ENCODE measurements around the gene SDK1.

The SDK1 gene

GRCh38 chr7:4072161-4072925, 771.3 kb downstream of the SDK1 start:
- Mint-ChIP-seq H3K4me3 (no peak overlapping the region), H3K4me1 (ENCODE audit: low read depth) (no peaks in the 10 kb centered on the region), H3K36me3 (no peaks in the 10 kb centered on the region), H3K27ac (no peak overlapping the region), H3K9me3 (ENCODE audit: low read depth) (no peaks in the 10 kb centered on the region), H3K27me3 (no peaks in the 10 kb centered on the region)

- no peaks in the 10 kb centered on the region for H3K27me3 Mint-ChIP-seq
- no peaks in the 10 kb centered on the region for H3K36me3 Mint-ChIP-seq
- H3K9me3 Mint-ChIP-seq (ENCODE audit: low read depth): no peaks in the 10 kb centered on the region
- no peak overlapping the region for H3K4me3 Mint-ChIP-seq
- no peaks in the 10 kb centered on the region for H3K4me1 Mint-ChIP-seq (ENCODE audit: low read depth)
- H3K27ac Mint-ChIP-seq: no peak overlapping the region
Measured at GRCh38 chr7:4073052-4073451, 772.0 kb downstream of the SDK1 start.

- Mint-ChIP-seq H3K27ac (no peak overlapping the region), H3K4me1 (ENCODE audit: low read depth) (no peaks in the 10 kb centered on the region), H3K36me3 (no peaks in the 10 kb centered on the region), H3K27me3 (no peaks in the 10 kb centered on the region), H3K9me3 (ENCODE audit: low read depth) (no peaks in the 10 kb centered on the region), H3K4me3 (no peak overlapping the region)
Measured at GRCh38 chr7:4073750-4074149, 772.7 kb downstream of the SDK1 start.

DNA sequence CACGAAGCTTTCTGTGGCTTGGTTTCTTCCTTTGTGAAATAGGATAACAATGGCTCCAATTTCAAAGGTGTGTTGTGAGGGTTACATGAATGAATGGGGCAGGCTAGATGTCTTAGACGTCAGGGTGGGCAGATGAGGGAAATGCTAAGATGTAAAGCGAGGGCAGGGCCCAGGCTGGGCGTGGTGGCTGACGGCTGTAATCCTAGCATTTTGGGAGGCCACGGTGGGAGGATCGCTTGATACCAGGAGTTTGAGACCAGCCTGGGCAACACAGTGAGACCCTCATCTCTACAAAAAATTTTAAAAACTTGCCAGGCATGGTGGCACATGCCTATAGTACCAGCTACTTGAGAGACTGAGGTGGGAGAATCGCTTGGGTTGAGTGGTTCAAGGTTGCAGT, 773.4 kb downstream of the SDK1 start:
- H3K36me3 Mint-ChIP-seq: no peaks in the 10 kb centered on the region
- H3K27ac Mint-ChIP-seq: no peak overlapping the region
- H3K9me3 Mint-ChIP-seq (ENCODE audit: low read depth): no peaks in the 10 kb centered on the region
- no peak overlapping the region for H3K4me3 Mint-ChIP-seq
- no peaks in the 10 kb centered on the region for H3K27me3 Mint-ChIP-seq
- no peaks in the 10 kb centered on the region for H3K4me1 Mint-ChIP-seq (ENCODE audit: low read depth)

DNA sequence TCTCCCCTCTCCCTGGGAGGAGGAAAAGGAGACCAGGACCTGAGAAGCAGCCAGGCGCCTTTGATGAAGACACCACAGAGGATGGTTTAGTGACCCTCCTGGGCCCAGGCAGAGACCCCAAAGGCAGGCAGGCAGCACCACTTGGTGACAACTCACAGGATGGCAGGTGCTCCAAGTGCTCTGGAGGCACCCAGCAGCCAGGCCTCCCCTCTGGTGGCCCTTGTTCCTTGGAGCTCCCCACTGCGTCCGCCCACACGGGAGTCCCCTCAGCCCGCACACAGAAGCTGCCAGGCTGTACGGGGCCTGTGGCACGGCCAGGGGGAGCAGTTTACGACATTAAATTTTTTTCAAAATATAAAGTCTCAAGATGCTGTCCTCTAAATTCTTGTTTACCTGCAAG, 773.9 kb downstream of the SDK1 start:
- H3K4me1 Mint-ChIP-seq (ENCODE audit: low read depth): no peaks in the 10 kb centered on the region
- no peaks in the 10 kb centered on the region for H3K36me3 Mint-ChIP-seq
- H3K9me3 Mint-ChIP-seq (ENCODE audit: low read depth): no peaks in the 10 kb centered on the region
- no peak overlapping the region for H3K27ac Mint-ChIP-seq
- no peak overlapping the region for H3K4me3 Mint-ChIP-seq
- H3K27me3 Mint-ChIP-seq: no peaks in the 10 kb centered on the region

GRCh38 chr7:4076701-4077294, 775.7 kb downstream of the SDK1 start:
- Mint-ChIP-seq H3K4me3 (no peak overlapping the region), H3K4me1 (ENCODE audit: low read depth) (no peaks in the 10 kb centered on the region), H3K9me3 (ENCODE audit: low read depth) (no peaks in the 10 kb centered on the region), H3K27me3 (no peaks in the 10 kb centered on the region), H3K27ac (no peak overlapping the region), H3K36me3 (no peaks in the 10 kb centered on the region)

- Mint-ChIP-seq H3K9me3 (ENCODE audit: low read depth) (no peaks in the 10 kb centered on the region), H3K36me3 (no peaks in the 10 kb centered on the region), H3K27me3 (no peaks in the 10 kb centered on the region), H3K27ac (no peak overlapping the region), H3K4me1 (ENCODE audit: low read depth) (no peaks in the 10 kb centered on the region), H3K4me3 (no peak overlapping the region)
Measured at GRCh38 chr7:4077980-4078379, 776.9 kb downstream of the SDK1 start.

DNA sequence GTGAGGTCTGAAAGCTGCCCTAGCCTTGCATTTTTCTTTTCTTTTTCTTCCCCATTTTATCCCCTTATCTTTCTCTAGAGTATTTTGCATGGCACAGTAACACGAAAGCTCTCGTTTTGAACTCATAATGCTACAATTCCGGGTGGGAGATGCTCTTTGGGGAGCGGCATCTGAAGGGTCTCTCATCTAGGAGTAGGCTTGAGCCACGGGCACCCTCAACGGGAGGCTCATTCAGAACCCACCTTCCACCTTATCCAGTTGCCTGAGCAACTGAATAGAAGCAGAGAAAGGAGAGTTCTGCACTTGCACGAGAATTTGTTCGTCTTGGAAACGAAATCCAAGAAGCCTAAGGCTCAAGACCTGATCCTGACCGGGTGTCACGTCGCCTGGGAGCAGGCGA, 777.5 kb downstream of the SDK1 start:
- Mint-ChIP-seq H3K36me3 (no peaks in the 10 kb centered on the region), H3K27ac (no peak overlapping the region), H3K4me3 (no peak overlapping the region), H3K4me1 (ENCODE audit: low read depth) (no peaks in the 10 kb centered on the region), H3K9me3 (ENCODE audit: low read depth) (no peaks in the 10 kb centered on the region), H3K27me3 (no peaks in the 10 kb centered on the region)

DNA sequence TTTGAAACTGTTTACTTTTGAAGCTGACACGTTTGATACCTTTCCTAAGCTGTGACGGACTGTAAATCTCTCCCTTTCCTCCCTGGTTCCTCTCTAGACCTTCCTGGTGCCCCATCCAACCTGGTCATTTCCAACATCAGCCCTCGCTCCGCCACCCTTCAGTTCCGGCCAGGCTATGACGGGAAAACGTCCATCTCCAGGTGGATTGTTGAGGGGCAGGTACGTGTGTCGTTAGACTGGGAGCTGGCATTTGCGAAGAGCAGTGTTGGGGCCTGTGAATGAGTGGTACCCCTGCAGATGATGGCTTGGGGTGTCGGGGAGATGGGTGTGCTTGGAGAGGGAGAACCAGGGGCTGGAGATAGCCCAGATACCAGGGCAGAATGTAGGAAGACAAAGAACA, 778.3 kb downstream of the SDK1 start:
- no peaks in the 10 kb centered on the region for H3K27me3 Mint-ChIP-seq
- no peaks in the 10 kb centered on the region for H3K9me3 Mint-ChIP-seq (ENCODE audit: low read depth)

GRCh38 chr7:4079956-4080355, 778.9 kb downstream of the SDK1 start:
- H3K9me3 Mint-ChIP-seq (ENCODE audit: low read depth): no peaks in the 10 kb centered on the region
- no peak overlapping the region for H3K4me3 Mint-ChIP-seq
- no peaks in the 10 kb centered on the region for H3K36me3 Mint-ChIP-seq
- H3K27ac Mint-ChIP-seq: no peak overlapping the region
- H3K4me1 Mint-ChIP-seq (ENCODE audit: low read depth): no peaks in the 10 kb centered on the region
- no peaks in the 10 kb centered on the region for H3K27me3 Mint-ChIP-seq

More for the DNA sequence above, 778.3 kb downstream of the SDK1 start:
- Mint-ChIP-seq H3K36me3 (no peaks in the 10 kb centered on the region), H3K27ac (no peak overlapping the region), H3K4me1 (ENCODE audit: low read depth) (no peaks in the 10 kb centered on the region), H3K4me3 (no peak overlapping the region)

DNA sequence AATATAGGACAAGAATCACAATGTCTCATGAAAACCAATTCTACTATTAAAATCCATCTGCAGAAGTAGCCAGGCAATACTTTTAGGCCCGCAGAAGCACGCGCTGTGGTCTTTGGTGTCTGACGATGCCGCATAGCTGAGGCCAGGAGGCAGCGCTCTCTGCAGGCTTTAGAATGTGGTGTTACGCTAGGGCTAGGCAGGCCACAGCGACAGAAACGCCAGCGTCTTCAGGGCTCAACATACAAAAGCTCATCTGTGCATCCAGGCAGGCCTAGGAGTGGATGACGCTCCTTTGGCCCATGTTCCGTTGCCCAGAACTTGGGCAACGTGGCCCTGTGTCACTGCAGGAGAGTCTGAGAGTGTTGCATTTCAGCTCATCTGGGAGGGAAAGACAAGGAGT, 779.9 kb downstream of the SDK1 start:
- Mint-ChIP-seq H3K4me1 (ENCODE audit: low read depth) (peaks cover 2% of the 10 kb centered on the region), H3K27ac (no peak overlapping the region), H3K36me3 (no peaks in the 10 kb centered on the region), H3K27me3 (no peaks in the 10 kb centered on the region), H3K4me3 (no peak overlapping the region), H3K9me3 (ENCODE audit: low read depth) (no peaks in the 10 kb centered on the region)

DNA sequence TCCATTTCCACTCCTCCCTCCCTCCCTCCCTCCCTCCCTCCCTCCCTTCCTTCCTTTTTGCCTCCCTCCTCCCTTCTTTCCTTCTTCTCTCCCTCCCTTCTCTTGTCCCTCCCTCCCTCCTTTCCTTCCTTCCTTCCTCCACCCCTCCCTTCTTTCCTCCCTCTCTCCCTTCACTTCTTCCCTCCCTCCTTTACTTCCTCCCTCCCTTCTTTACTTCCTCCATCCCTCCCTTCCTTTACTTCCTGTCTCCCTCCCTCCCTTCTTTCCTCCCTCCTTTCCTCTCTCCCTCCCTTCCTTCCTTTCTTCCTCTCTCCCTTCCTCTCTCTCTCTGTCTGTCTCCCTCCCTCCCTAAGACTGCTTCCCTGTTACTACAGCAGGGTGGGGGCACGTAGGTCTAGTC, 782.5 kb downstream of the SDK1 start:
- Mint-ChIP-seq H3K9me3 (ENCODE audit: low read depth) (no peaks in the 10 kb centered on the region), H3K4me3 (no peak overlapping the region), H3K4me1 (ENCODE audit: low read depth) (peaks cover 5% of the 10 kb centered on the region), H3K27me3 (no peaks in the 10 kb centered on the region), H3K36me3 (no peaks in the 10 kb centered on the region), H3K27ac (no peak overlapping the region)

- H3K36me3 Mint-ChIP-seq: no peaks in the 10 kb centered on the region
- no peaks in the 10 kb centered on the region for H3K27me3 Mint-ChIP-seq
- H3K27ac Mint-ChIP-seq: no peak overlapping the region
- H3K9me3 Mint-ChIP-seq (ENCODE audit: low read depth): no peaks in the 10 kb centered on the region
- peaks cover 5% of the 10 kb centered on the region for H3K4me1 Mint-ChIP-seq (ENCODE audit: low read depth)
- no peak overlapping the region for H3K4me3 Mint-ChIP-seq
Measured at GRCh38 chr7:4084271-4084670, 783.2 kb downstream of the SDK1 start.

DNA sequence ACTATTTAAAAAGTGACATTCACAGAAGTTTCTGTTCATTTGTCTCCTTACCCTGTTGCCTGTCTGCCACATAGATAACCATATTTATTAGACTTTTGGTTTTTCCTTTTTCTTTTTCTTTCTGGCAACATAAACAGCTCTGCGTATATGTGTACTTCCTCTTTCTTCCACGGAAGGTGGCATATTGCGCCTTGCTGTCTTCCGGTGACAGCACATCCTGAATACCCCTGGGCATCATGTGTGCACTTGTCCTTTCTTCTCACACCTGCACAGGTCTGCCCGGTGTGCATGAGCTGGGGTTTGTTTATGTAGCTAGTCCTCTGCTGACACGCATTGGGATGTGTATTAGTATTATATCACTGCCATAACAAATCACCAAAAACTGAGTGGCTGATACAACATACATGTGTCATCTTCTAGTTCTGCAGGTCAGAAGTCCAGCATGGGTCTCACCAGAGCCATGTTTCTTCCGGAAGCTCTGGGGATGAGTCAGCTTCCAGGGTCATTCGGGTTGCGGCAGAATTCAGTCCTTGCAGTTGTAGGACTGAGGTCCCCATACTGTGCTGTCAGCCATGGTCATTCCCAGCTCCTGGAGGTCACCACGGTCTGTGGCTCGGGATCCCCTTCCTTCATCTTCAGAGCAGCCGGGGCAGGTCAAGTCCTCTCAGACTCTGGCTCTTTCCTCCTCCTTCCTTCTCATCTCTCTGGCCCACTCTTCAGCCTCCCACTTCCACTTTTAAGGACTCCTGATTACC, 785.1 kb downstream of the SDK1 start:
- no peaks in the 10 kb centered on the region for H3K27me3 Mint-ChIP-seq
- peak overlapping the region; percentile 30 for H3K4me3 Mint-ChIP-seq
- H3K4me1 Mint-ChIP-seq (ENCODE audit: low read depth): peaks cover 5% of the 10 kb centered on the region
- H3K27ac Mint-ChIP-seq: peak overlapping the region; percentile 17
- H3K9me3 Mint-ChIP-seq (ENCODE audit: low read depth): peaks cover 7% of the 10 kb centered on the region
- H3K36me3 Mint-ChIP-seq: no peaks in the 10 kb centered on the region

DNA sequence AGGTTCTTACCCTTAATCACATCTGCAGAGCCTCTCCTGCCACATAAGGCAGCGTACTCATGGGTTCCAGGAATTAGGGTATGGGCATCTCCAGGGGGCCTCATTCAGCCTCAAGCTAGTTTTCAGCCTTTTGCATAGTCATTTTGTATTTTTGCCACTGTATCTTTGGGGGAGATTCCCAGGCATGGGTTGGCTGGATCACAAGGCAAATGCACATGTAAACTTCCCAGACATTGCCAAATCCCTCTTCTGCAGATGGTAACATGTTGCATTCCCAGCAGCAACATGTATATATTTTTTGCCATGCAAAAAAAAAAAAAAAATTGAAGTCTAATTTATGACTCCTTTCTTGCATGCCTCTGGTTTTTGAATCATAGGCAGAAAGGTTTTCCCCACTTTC, 785.7 kb downstream of the SDK1 start:
- Mint-ChIP-seq H3K27ac (no peak overlapping the region), H3K9me3 (ENCODE audit: low read depth) (peaks cover 7% of the 10 kb centered on the region), H3K27me3 (no peaks in the 10 kb centered on the region), H3K4me3 (no peak overlapping the region), H3K4me1 (ENCODE audit: low read depth) (peaks cover 5% of the 10 kb centered on the region), H3K36me3 (no peaks in the 10 kb centered on the region)

All from activated naive CD8-positive, alpha-beta T cell (primary cell).